Left ventricle myocardium inferior (tissue), 1 donor: ENCODE data around the gene CAB39L. TPM values are rescaled to one million over a fixed set of nuclear protein-coding genes. Genes with fewer than 3 reads are reported as not detected.
"Not testable (repeated sequence)": the region's sequence is repeated elsewhere in the genome, so short reads cannot be mapped to it uniquely, and the experiment has no call there.

Experiments used
- DNase-seq: peaks from one replicate; pipeline ENCODE4 v3.0.0-alpha.2; 2020
- H3K27ac ChIP-seq: fragments of 200-600 bp; replicated peaks from 2 replicates; pipeline ENCODE4 v1.8.0; 2021
- H3K27me3 ChIP-seq: fragments of 200-600 bp; 2 replicates; pipeline ENCODE4 v1.8.0; 2021; ENCODE audit warnings: low read depth
- H3K36me3 ChIP-seq: fragments of 200-600 bp; 2 replicates; pipeline ENCODE4 v1.8.0; 2021
- H3K4me1 ChIP-seq: fragments of 200-600 bp; 2 replicates; pipeline ENCODE4 v1.8.0; 2021
- H3K4me3 ChIP-seq: fragments of 200-600 bp; 2 replicates; pipeline ENCODE4 v1.8.0; 2021; ENCODE audit warnings: mild to moderate bottlenecking, moderate library complexity
- H3K9me3 ChIP-seq: fragments of 200-600 bp; replicated peaks from 2 replicates; pipeline ENCODE4 v1.8.0; 2021
- CTCF ChIP-seq: fragments of 200-600 bp; IDR thresholded peaks from 2 replicates; pipeline ENCODE4 v1.8.0; 2021; ENCODE audit warnings: antibody characterized with exemption, mild to moderate bottlenecking, borderline replicate concordance
- intact Hi-C: fragments of 100-400 bp; cut with micrococcal nuclease; formaldehyde crosslinking; loops from one replicate; pipeline ENCODE4 v1.11.0; 2022
- total RNA-seq: library from RNA; stranded (reverse); fragmentation: NEBNext Ultra II Directional; extraction: Animal tissue kit (Norgen Biotek cat#: 25700); gene quantifications from one replicate; pipeline ENCODE4 v1.2.1, GENCODE V29; 2021
- donor health status: DM: no; HTN: yes; CAD: no; lungs with severe emphysema.

CAB39L gene
- total RNA-seq, 1 donor from 2014 or later = 23.4 TPM

- intact Hi-C loops = no loop called here
- no peak for TF ChIP-seq CTCF
- Histone ChIP-seq H3K27me3 (no peaks in the 10 kb centered on the region), H3K4me1 (peaks cover 7% of the 10 kb centered on the region), H3K36me3 (no peaks in the 10 kb centered on the region), H3K4me3 (no peak overlapping the region), H3K9me3 (no peaks in the 10 kb centered on the region), H3K27ac (no peak overlapping the region)
- DNase-seq = no peak
Observed at GRCh38 chr13:49297338-49297737, 146.5 kb downstream of the CAB39L start.

- Histone ChIP-seq H3K4me3 (no peak overlapping the region), H3K9me3 (no peaks in the 10 kb centered on the region), H3K4me1 (peaks cover 7% of the 10 kb centered on the region), H3K27me3 (no peaks in the 10 kb centered on the region), H3K27ac (no peak overlapping the region), H3K36me3 (no peaks in the 10 kb centered on the region)
- no peak for TF ChIP-seq CTCF
- intact Hi-C loops = no loop called here
- no peak for DNase-seq
Observed at GRCh38 chr13:49296659-49297058, 147.2 kb downstream of the CAB39L start.

DNA sequence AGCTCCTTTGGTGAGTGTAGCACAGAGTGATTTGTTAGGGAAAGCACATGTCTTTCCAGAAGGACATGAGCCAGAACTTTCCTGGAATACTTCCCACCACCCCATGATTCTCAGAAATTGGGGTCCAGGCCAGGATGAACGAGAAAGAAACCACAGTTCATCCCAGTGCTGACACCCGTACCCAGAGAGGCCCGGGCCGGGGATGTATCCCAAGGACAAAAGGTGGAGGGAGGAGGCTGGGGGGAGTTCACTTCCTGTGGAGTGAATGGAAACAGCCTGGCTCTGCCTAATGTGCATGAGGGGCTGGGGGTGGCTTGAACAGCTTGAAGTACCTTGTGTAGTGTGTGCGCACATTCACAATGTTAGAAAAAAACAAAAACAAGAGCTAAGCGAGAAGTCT is 148.6 kb downstream of the CAB39L start:
- H3K27ac ChIP-seq = no peak overlapping the region
- H3K36me3 ChIP-seq = no peaks in the 10 kb centered on the region

DNA sequence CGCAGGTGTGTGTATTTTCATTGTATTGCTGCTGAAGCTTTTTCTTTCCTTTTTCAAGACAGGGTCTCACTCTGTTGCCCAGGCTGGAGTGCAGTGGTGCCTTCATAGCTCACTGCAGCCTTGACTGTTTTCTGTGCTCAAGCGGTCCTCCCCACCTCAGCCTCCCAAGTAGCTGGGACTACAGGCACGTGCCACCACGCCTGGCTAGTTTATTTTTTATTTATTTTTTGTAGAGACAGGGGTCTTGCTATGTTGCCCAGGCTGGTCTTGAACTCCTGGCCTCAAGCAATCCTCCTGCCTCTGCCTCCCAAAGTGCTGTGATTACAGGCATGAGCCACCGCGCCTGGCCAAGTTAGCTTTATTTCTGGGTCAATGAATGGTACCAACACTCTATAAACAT is 149.1 kb downstream of the CAB39L start:
- H3K27ac ChIP-seq, H3K9me3 ChIP-seq, H3K36me3 ChIP-seq, H3K4me3 ChIP-seq, H3K27me3 ChIP-seq, DNase-seq, H3K4me1 ChIP-seq, intact Hi-C loops: not testable (repeated sequence)

More for the DNA sequence above, 148.6 kb downstream of the CAB39L start:
- intact Hi-C loops = no loop called here
- Histone ChIP-seq H3K9me3 (no peaks in the 10 kb centered on the region), H3K4me1 (peaks cover 7% of the 10 kb centered on the region), H3K27me3 (no peaks in the 10 kb centered on the region), H3K4me3 (no peak overlapping the region)
- TF ChIP-seq CTCF = no peak
- no peak for DNase-seq

- no peak overlapping the region for H3K27ac ChIP-seq
- TF ChIP-seq CTCF = no peak
Observed at GRCh38 chr13:49292742-49293486, 150.9 kb downstream of the CAB39L start.

DNA sequence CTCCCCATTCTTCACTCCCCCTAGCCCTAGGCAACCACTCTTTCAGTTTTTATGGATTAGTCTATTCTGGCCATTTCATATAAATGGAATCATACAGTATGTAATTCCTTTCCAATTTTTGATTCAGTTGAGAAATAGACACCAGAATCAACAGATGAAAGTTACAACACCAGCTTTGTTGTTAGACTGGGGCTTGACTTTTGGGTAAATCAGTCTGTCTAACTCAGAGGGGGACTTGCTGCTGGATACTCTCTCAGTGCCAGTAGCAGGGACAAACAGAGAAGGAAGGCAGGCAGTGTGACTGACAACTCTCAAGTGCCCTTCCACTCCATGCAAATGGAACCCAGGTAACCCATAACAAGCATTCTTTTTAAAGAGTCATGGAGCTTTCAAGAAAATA is 155.4 kb downstream of the CAB39L start:
- H3K36me3 ChIP-seq = peaks cover 23% of the 10 kb centered on the region
- no peak for TF ChIP-seq CTCF
- intact Hi-C loops = no loop called here

More at GRCh38 chr13:49292742-49293486, 150.9 kb downstream of the CAB39L start:
- no peak overlapping the region for H3K4me3 ChIP-seq
- peaks cover under 1% of the 10 kb centered on the region for H3K36me3 ChIP-seq
- H3K27me3 ChIP-seq = no peaks in the 10 kb centered on the region
- intact Hi-C loops = no loop called here
- H3K9me3 ChIP-seq = no peaks in the 10 kb centered on the region
- DNase-seq = no peak
- H3K4me1 ChIP-seq = peaks cover 7% of the 10 kb centered on the region

More for the DNA sequence above, 155.4 kb downstream of the CAB39L start:
- no peak for DNase-seq
- H3K9me3 ChIP-seq = no peaks in the 10 kb centered on the region
- no peak overlapping the region for H3K27ac ChIP-seq
- peaks cover 14% of the 10 kb centered on the region for H3K4me1 ChIP-seq
- H3K4me3 ChIP-seq = no peak overlapping the region
- no peaks in the 10 kb centered on the region for H3K27me3 ChIP-seq
